Measurements from ENCODE around the gene MARVELD2.
"Not testable (repeated sequence)": the region's sequence is repeated elsewhere in the genome, so short reads cannot be mapped to it uniquely, and the experiment has no call there.

MARVELD2 gene

DNA sequence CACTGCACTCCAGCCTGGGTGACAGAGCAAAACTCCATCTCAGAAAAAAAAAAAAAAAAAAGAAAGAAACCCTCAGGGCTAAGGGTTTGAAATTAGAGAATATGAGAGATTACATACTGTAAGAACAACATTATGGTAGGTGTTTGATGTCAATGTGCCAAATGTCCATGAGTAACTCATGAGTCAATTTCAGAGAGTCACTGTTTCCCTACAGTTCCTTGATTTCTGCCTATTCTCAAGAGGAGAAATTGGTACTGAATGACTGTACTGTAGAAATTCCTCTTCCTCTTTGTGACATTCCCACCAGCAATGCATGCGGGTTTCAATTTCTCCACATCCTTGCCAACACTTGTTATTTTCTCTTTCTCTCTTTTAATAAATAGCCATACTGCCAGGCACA lies 35.2 kb downstream of the MARVELD2 start:
- no peak for DNase-seq

DNA sequence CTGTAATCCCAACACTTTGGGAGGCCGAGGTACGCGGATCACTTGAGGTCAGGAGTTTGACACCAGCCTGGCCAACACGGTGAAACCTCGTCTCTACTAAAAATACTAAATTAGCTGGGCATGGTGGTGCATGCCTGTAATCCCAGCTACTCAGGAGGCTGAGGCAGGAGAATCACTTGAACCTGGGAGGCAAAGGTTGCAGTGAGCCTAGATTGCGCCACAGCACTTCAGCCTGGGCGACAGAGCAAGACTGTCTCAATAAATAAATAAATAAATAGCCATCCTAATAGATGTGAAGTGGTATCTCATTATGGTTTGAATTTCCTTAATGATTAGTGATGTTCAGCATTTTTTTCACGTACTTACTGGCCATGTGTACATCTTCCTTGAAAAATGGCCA lies 35.6 kb downstream of the MARVELD2 start:
- not testable (repeated sequence) for DNase-seq

DNA sequence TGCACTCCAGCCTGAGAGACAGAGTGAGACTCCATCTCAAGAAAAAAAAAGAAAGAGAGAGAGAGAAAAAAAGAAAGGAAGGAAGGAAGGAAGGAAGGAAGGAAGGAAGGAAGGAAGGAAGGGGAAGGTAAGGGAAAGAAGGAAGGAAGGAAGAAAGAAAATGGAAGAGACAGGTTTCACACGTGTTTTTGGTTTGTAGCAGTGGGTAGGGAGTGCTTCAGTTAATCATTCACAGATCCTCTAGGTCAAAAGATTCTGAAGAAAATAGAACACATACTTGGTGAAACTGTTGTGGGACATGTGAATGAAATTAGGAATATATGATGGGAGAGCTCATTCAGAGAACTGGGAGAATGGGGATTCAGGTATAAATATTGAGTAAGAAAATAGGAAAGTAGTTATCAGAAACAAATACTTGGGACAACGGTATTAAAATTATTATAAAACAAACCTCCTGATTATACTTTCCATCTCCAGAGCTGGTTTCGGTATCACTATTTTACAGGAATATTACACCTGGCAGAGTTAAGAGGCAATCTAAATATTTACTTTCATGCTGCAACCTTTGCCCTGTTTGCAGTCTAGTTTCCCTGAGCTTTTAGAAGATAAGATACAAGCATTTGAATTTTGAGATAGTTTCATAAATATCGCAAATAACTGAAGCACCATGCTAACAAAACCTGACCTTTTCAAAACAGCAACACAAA lies 37.2 kb downstream of the MARVELD2 start:
- DNase-seq: no peak

DNA sequence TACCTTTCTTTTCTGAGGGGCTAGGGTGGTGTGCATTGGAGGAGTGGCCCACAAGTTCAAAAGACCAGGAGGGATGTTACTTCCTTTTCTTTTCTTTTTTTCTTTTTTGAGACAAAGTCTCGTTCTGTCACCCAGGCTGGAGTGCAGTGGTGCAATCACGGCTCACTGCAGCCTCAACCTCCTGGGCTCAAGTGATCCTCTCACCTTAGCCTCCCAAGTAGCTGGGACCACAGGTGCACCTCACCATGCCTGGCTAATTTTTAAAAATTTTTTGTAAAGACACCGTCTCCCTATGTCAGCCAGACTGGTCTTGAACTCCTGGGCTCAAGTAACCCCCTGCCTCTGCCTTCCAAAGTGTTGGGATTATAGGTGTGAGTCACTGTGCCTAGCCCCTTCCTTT lies 38.6 kb downstream of the MARVELD2 start:
- DNase-seq: not testable (repeated sequence)

DNA sequence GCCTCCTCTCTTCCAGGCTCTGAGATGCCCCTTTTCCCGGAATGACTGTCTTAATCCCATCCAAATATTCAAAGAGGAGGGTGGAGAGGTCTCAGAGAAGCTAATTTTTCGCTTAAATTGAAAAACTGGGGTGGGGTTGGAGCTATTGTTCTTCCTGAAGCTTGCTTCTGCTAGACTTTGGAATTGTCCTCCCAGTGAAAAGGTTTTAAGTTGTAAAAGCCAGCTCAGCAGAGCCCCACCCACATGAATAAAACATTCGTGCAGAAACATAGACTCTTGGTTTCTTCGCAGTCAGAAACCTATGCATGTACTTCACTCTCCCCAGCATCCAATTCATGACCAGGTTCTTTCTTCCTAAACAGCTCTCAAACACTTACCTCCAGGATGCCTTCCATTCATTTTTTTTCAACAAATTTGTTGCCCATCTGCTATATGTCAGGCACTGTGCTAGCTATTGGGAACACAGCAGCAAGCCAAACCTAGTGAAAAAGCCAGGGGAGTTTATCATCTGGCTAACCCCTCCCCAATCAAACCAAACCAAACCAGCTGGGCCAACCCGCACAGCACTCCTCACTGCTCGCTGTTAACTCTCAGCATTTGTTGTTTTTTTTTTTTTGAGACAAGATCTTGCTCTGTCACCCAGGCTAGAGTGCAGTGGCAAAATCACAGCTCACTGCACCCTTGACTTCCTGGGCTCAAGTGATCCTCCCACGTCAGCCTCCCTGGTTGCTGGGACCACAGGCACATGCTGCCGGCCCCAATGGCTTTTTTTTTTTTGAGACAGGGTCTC lies 39.7 kb downstream of the MARVELD2 start:
- DNase-seq: no peak

DNA sequence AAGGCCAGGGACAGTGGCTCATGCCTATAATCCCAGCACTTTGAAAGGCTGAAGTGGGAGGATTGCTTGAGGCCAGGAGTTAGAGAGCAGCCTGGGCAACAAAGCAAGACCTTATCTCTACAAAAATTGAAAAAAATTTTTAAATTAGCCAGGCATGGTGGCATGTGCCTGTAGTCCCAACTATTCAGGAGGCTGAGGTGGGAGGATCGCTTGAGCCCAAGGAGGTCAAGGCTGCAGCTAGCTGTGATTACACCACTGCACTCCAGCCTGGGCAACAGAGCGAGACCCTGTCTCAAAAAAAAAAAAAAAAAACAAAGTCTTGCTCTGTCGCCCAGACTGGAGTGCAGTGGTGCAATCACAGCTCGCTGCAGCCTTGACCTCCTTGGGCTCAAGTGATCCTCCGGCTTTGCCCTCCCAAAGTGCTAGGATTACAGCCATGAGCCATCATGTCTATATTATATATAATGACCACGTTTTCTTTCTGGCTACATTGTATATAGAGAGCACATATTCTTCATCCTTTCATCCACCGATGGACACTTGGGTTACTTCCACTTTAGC lies 40.6 kb downstream of the MARVELD2 start:
- not testable (repeated sequence) for DNase-seq

DNA sequence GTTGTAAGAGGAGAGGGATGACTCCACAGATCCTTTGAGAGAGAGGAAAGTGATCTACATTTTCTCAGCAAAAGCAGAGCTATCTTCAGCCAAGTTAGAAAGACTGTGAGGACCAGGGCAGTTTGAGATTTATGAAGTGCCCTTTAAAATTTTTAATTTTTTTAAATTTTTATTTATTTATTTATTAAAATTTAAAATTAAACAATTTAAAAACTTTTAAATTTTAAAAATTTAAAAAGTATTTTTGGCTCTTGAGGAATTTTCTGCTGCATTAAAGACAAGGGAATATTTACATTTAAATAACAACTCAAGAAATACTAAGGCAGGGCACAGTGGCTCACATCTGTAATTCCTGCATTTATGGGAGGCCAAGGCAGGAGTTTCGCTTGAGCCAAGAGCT lies 47.3 kb downstream of the MARVELD2 start:
- no peak for DNase-seq

DNA sequence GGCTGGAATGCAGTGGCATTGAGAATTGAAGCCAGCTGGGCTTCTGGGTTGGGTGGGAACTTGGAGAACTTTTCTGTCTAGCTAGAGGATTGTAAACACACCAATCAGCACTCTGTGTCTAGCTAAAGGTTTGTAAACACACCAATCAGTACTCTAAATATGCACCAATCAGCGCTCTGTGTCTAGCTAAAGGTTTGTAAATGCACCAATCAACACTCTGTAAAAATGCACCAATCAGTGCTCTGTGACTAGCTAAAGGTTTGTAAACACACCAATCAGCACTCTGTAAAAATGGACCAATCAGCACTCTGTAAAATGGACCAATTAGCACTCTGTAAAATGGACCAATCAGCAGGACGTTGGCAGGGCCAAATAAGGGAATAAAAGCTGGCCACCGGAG lies 51.5 kb downstream of the MARVELD2 start:
- not testable (repeated sequence) for DNase-seq

DNA sequence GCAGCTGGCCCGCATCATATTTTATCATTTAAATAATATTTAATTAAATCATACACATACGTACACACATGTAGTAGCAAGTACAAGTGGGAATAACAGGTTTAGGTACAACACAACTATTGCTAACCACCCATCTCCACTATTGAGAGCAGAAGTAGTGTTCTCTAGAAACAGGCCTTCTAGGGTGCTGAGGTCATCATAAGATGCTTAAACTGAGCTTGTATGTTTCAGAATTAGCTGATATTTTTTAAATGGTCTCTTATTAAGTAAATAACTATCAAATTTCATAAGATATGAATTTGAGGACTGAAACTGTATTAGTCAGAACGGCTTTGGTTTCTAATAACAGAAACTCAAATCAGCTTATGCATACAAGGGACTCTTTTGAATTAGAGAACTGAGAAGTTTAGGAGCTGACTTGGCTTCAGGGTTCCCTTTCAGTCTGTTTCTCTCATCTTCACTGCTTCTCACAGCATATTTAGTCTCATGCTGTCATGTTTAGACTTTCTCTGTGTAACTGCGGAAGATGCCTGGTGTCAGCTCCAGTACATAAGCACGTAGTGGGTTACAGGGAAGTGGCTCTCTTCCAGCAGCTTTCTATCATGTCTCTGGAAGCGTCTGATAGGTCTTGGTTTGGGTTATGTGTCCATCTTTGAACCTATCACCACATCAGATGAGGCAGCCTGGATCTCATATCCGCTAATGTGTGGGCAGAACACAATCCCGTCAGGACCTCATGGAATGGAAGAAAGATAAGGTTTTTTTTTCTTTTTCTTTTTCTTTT lies 52.7 kb downstream of the MARVELD2 start:
- no peak for DNase-seq

DNA sequence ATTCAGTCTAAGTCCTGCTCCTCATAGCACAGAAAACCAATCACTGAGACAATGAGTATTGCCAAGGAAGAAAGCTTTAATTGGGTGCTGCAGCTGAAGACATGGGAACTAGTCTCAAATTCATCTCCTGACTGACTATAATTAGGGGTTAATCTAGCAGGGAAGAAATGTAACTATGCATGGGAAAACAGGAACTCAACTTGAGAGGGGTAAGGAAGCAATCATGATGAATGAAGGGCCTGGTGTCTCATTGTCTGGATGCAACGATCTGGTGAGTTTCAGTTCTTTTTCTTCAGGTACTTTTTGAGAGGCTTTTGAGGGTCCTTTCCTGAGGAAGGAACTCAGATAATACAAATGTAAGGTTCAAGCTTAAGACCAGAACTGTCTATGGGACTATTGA lies 53.7 kb downstream of the MARVELD2 start:
- no peak for DNase-seq

DNA sequence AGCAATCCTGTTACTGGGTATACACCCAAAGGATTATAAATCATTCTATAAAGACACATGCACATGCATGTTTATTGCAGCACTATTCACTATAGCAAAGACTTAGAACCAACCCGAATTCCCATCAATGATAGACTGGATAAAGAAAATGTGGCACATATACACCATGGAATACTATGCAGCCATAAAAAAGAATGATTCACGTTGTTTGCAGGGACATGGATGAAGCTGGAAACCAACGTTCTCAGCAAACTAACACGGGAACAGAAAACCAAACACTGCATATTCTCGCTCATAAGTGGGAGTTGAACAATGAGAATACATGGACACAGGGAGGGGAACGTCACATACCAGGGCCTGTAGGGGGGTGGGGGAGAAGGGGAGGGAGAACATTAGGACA lies 56.6 kb downstream of the MARVELD2 start:
- not testable (repeated sequence) for DNase-seq

DNA sequence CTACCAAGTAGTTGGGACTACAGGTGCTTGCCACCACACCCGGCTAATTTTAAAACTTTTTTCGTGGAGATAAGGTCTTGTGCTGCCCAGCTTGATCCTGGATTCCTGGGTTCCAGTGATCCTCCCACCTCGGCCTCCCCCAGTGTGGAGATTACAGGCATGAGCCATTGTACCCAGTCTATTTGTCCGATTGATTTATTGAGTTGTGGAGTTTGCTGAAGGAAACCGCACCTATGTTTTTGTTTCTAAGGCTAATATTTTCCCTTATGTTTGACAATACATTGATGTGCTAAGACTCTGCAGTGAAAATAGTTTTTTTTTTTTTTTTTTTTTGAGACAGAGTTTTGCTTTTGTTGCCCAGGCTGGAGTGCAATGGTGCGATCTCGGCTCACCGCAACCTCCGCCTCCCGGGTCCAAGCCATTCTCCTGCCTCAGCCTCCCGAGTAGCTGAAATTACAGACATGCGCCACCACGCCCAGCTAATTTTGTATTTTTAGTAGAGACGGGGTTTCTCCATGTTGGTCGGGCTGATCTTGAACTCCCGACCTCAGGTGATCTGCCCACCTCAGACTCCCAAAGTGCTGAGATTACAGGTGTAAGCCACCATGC lies 57.7 kb downstream of the MARVELD2 start:
- DNase-seq: not testable (repeated sequence)

DNA sequence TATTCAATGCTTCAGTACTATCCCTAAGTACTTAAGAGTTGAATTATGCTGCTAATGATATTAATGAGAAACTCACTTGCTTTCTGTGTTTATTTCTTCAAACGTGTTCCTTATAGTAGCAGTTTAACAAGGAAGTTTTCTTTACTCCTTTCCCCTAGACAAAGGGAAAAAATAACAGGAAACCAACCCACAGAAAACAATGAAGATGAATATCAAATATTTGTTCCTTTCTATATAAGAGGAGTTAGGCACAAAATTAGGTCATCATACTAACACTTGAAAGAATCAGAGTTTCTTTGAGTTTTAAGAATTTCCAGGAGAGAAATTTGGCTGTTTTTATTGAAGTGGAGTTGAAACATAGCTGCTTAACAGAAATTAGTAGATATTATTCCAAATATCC lies 62.3 kb downstream of the MARVELD2 start:
- DNase-seq: no peak

DNA sequence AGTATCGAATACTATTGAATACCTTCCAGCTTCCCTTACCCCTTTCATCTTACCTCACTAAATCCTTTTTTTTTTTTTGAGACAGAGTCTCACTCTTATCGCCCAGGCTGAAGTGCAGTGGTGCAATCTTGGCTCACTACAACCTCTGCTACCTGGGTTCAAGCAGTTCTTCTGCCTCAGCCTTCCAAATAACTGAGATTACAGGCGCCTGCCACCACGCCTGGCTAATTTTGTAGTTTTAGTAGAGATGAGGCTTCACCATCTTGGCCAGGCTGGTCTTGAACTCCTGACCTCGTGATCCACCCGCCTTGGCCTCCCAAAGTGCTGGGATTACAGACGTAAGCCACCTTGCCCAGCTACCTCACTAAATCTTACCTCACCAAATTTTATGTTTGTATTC lies 63.4 kb downstream of the MARVELD2 start:
- DNase-seq: not testable (repeated sequence)

DNA sequence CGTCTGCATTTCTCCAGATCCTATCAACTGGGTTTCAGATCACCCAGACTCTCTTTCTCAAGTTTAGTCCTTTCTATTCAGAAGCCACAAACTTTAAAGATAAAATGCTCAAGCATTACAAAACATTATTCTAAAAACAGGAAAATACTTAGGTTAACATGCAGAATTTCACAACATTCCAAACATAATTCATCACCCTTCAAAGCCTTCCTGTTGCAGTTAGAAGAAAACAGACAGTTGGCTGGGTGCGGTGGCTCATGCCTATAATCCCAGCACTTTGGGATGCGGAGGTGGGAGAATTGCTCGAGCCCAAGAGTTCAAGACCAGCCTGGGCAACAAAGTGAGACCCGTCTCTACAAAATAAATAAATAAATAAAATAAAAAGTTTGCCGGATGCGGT lies 70.0 kb downstream of the MARVELD2 start:
- DNase-seq: no peak

DNA sequence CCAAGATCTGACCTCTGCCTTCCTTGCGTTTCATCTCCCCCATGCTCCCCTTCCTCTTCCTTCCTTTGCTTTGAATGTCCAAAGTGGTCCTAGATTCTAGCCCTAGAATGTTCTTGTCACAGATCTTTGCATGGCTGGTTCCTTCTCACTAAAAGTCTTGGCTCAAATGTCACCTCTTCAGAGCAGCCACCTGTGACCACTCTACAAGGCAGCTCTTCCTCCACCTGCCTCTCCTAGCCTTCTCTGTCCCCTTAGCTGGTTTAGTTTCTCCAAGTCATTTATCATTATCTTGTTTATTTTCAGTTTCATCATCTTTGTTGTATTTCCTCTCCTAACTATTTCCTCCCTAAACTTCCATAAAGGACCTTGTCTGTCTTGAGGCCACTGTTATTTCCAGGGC lies 70.6 kb downstream of the MARVELD2 start:
- DNase-seq: no peak

DNA sequence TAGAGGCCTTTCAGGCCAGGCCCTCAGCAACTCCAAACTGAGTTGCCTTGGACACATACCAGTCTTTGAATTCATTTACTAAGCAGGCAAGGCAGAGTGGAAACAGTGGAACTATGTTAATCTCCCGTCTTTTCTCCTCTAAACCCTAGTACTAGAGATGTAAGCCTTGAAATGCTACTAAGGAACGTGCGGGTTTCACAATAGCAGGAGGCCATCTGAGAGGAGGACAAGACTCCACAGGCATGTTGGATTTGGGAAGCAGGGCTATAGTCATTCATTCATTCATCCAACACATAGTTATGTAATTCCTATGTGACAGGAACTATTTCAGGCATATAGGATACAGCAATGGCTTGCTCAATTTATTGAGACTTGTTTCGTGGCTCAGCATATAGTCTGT lies 74.3 kb downstream of the MARVELD2 start:
- no peak for DNase-seq

DNA sequence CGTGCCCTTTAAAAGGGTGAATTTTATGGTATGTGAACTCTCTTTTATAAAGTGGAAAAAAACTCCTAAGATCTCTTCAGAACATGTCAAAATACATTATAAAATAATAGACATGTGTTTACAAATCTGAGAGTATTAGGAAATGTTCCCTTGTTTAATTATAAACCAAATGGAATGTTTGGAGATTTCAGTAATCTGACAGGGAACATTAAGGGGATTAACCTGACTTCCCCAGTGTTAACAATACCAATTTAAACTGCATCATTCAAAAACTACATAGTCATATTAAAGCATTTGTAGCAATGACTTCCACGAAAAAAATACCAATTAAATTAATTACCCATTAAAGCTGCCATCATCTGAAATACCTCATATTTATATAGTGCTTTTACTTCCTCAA lies 76.1 kb downstream of the MARVELD2 start:
- DNase-seq: no peak

DNA sequence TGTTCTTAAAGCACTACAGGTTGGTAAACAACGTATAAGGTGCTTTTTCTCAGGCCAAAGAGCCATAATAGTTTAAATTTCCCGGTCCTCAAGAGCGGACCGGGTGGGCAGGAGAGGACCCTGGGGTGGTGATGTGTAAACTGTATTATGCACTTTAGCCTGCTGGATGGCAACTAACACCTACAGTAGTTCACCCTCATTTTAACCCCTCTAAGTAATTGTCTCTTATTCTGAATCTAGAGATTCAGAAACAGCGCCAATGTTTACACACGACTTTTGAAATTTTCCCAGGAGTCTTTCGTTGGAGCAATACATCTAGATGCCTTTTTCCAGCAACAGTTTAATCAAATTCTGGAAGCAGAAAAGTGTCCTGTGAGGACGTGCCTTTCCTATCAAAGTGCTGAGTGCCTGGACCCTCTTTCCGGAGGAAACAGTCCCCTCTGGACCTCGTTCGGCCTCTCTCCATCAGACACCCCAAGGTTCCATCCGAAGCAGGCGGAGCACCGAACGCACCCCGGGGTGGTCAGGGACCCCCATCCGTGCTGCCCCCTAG lies 77.0 kb downstream of the MARVELD2 start:
- DNase-seq: no peak

DNA sequence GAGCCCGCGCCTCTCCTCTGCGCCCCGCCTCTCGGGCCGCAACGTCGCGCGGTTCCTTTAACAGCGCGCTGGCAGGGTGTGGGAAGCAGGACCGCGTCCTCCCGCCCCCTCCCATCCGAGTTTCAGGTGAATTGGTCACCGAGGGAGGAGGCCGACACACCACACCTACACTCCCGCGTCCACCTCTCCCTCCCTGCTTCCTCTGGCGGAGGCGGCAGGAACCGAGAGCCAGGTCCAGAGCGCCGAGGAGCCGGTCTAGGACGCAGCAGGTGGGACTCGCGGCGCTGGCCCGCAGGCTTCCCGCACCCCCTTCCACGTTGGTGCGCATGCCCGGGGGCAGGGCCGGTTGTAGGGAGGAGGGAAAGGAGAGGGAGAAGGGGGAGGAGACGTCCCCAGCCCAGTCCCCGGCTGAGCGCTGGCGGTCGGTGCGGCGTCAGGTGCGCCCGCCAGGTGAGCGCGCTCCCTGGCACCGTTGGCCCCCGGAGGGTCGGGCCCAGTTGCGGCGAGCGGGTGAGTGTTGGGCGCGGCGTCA lies 77.5 kb downstream of the MARVELD2 start, which contains the start of gene OCLN:
Gene OCLN, plus strand, starts transcription at position 400 of the 532 bp plus-strand sequence. CDS start 11,455 bp downstream, outside the sequence.
- DNase-seq: peak; percentile 47

DNA sequence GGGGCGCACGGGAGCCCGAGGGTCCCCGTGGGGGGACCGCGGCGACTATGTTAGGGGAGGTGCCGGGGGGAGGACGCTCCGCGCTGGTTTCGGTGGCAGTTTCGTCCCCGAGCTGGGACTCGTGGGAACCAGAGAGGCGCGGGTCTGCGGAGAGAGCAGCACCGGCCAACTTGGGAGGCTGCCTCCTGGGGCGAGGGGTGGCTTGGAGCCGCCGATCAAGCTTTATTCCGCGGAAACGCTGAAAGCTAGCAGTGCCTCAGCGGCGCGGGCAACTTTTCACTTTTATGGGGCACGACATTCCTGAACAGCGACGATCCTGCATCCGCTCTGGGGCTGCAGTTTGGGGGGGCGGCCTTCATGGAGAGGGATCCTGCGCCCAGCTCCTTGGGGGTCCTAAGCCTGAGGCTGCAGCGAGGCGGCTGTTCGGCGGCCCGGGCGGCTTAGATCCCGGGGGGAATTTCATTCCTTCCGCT lies 78.0 kb downstream of the MARVELD2 start:
- DNase-seq: no peak
